NB4 (cell line): ENCODE results near the gene PSMD11.

Source experiments
- DNase-seq: peaks from one replicate; pipeline ENCODE4 v3.0.0; 2010; ENCODE audit warnings: low read depth
- H3K4me3 ChIP-seq: one replicate; pipeline ENCODE4 v1.5.1; 2011; ENCODE audit warnings: mild to moderate bottlenecking, low read depth, low read length, moderate library complexity
- MAX ChIP-seq: IDR thresholded peaks from 2 replicates; pipeline ENCODE4 v1.6.1; 2011; ENCODE audit warnings: low read depth, low read length
- MYC ChIP-seq: IDR thresholded peaks from 2 replicates; pipeline ENCODE4 v1.6.1; 2011; ENCODE audit warnings: low read depth, low read length
- POLR2A ChIP-seq: IDR thresholded peaks from 2 replicates; pipeline ENCODE4 v1.6.1; 2011; ENCODE audit warnings: mild to moderate bottlenecking; ENCODE audit not compliant: insufficient read length; ENCODE audit errors: extremely low read depth
- TF ChIP-seq, protein P1 (sequence below): IDR thresholded peaks from one replicate; pipeline ENCODE4 v1.5.1; 2012; ENCODE audit warnings: low read depth, low read length

PSMD11 gene

GRCh38 chr17:32485261-32486110 is 41.2 kb downstream of the PSMD11 start:
- no peak for DNase-seq
- no peak overlapping the region for H3K4me3 ChIP-seq
- TF ChIP-seq POLR2A: no peak
- TF ChIP-seq, protein P1, sequence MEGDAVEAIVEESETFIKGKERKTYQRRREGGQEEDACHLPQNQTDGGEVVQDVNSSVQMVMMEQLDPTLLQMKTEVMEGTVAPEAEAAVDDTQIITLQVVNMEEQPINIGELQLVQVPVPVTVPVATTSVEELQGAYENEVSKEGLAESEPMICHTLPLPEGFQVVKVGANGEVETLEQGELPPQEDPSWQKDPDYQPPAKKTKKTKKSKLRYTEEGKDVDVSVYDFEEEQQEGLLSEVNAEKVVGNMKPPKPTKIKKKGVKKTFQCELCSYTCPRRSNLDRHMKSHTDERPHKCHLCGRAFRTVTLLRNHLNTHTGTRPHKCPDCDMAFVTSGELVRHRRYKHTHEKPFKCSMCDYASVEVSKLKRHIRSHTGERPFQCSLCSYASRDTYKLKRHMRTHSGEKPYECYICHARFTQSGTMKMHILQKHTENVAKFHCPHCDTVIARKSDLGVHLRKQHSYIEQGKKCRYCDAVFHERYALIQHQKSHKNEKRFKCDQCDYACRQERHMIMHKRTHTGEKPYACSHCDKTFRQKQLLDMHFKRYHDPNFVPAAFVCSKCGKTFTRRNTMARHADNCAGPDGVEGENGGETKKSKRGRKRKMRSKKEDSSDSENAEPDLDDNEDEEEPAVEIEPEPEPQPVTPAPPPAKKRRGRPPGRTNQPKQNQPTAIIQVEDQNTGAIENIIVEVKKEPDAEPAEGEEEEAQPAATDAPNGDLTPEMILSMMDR: no peak
- no peak for TF ChIP-seq MAX
- no peak for TF ChIP-seq MYC

- DNase-seq: peak; percentile 83
- H3K4me3 ChIP-seq: no peak overlapping the region
- TF ChIP-seq MYC (peak; percentile 64; the same call in 1 of the 2 replicates), MAX (peak; percentile 77), POLR2A (peak; percentile 14)
- TF ChIP-seq, protein P1: no peak
Observed at GRCh38 chr17:32486111-32486700, 41.9 kb downstream of the PSMD11 start.

- TF ChIP-seq POLR2A (peak; percentile 4), MYC (no peak)
- peak; percentile 81 for DNase-seq
- H3K4me3 ChIP-seq: no peak within 1 kb of the TSS
Observed at GRCh38 chr17:32486701-32487472, 42.6 kb downstream of the PSMD11 start, which contains the start of gene CDK5R1. CDK5R1 (plus strand) TSS chr17:32486993; CDS start chr17:32487621, 628 bp downstream.

DNA sequence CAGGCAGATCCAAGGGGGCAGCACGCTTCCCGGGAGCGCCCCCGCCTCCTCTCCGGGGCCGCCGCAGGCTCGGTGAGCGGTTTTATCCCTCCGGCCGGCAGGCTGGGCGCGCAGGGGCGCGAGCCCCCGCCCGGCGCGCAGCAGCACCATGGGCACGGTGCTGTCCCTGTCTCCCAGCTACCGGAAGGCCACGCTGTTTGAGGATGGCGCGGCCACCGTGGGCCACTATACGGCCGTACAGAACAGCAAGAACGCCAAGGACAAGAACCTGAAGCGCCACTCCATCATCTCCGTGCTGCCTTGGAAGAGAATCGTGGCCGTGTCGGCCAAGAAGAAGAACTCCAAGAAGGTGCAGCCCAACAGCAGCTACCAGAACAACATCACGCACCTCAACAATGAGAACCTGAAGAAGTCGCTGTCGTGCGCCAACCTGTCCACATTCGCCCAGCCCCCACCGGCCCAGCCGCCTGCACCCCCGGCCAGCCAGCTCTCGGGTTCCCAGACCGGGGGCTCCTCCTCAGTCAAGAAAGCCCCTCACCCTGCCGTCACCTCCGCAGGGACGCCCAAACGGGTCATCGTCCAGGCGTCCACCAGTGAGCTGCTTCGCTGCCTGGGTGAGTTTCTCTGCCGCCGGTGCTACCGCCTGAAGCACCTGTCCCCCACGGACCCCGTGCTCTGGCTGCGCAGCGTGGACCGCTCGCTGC is 43.3 kb downstream of the PSMD11 start:
- TF ChIP-seq MYC: no peak
- TF ChIP-seq POLR2A: no peak
- TF ChIP-seq, protein P1: no peak
- TF ChIP-seq MAX: no peak
- no peak for DNase-seq
- H3K4me3 ChIP-seq: no peak overlapping the region

- DNase-seq: no peak
- H3K4me3 ChIP-seq: no peak overlapping the region
- TF ChIP-seq MYC (no peak), POLR2A (no peak), MAX (no peak)
- TF ChIP-seq, protein P1: no peak
Observed at GRCh38 chr17:32488177-32488542, 43.9 kb downstream of the PSMD11 start.
